ENCODE measurements around the gene MUC20.

Gene MUC20

DNA sequence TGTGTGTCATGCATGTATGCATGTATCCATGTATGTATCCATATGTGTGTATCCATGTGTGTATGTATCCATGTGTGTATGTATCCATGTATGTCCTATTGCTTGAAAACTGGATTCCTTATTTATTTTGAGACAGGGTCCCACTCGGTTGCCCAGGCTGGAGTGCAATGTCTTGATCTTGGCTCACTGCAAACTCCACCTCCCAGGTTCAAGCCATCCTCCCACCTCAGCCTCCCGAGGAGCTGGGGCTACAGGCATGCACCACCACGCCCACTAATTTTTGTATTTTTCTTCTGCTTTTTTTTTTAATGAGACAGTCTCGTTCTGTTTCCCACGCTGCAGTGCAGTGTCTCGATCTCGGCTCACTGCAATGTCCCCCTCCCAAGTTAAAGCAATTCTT, 34.1 kb downstream of the MUC20 start:
- DNase-seq (ENCODE audit: low spot score) (no peak), FAIRE-seq (no peak)

DNA sequence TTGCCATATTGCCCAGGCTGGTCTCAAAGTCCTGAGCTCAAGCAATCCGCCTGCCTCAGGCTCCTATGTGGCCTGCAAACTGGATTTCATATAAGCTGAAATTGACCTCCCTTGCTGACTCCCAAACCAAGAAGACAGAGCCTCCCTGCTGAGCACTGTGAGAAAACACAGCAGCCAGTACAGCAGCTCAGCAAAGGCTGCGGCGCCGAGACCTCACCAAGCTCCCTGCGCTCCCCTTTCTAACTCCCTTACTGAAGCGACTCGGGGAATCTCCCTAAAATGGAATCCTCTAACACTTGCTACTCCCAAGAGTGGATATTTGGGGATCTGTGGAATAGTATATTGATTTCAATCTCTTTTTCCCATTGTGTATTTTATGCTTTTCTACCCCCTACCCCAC, 34.6 kb downstream of the MUC20 start:
- DNase-seq (ENCODE audit: low spot score) (no peak), FAIRE-seq (no peak)

DNA sequence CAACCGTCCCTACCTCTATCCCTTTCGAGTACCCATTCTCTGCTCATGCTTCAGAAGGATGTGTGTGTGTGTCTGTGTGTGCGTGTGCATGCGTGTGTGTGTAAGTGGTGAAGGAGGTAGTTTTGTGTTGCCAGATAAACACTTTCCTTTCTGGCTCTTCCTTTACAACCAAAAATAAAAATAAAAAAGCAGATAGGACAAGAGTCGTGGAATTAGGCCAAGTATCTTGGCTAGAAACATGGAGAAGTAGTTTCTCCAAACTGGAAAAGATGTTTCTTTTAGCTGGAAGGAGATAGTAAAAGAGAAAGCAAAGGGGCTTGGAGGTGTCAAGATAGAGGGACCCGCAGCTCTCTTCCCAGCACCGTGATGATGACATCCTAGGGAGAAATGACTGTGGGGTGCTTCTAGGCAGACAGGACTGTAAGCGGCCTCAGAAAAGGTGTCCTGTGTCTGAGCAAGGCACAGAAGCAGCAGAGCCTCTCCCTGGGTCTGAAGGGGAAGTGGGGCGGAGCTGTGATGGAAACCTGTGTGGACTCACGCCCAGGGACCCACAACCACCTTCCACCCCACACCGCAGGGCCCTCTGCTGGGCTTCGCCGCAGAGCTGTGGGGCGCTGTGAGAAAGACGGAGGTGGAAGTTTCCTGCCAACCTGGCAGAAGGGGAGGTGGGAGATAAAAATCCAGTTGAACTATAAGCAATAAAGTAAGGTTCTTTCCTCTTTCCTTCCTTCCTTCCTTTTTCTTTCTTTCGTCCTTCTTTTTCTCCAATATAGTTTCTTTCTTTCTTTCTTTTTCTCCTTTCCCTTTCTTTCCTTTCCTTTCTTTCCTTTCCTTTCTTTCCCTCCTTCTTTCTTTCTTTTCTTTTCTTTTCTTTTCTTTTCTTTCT, 35.3 kb downstream of the MUC20 start:
- no peak for FAIRE-seq
- no peak for DNase-seq (ENCODE audit: low spot score)

DNA sequence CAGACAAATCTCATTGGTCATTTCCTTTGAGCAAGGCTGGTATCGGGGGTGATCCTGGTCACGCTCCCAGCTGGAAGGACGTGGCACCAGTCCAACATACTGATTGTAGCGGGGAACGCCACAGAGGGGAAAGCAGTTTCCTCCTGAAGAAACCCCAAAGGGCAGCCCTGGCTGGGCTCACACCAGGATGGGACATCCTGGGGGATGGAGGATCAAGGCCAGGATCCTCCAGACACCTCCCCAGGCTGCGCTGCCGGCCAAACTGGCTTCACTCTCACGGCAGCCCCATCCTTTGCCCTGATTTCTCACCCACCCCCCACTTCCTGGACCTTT, 36.6 kb downstream of the MUC20 start:
- FAIRE-seq, result no peak

DNA sequence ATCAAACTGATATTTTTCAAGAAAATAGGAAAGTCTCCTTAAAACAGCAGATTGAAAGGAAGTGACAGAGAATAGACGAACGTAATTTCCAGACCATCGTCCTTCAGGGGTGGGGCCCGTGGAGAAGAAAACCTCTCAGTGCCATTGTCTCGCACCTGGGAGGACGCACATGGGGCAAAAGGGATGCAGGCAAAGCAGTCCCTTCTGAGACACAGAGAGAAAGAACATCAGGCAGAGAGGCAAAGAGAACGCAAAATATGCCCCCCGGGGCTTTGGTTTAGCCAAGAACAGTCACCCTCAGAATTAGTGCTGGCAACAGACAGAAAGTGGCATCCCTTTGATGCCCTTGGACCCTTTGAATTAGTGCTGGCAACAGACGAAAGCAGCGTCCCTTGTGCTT, 37.0 kb downstream of the MUC20 start:
- DNase-seq (ENCODE audit: low spot score), result no peak
- no peak for FAIRE-seq

More for the DNA sequence above, 36.6 kb downstream of the MUC20 start:
- no peak for DNase-seq (ENCODE audit: low spot score)

DNA sequence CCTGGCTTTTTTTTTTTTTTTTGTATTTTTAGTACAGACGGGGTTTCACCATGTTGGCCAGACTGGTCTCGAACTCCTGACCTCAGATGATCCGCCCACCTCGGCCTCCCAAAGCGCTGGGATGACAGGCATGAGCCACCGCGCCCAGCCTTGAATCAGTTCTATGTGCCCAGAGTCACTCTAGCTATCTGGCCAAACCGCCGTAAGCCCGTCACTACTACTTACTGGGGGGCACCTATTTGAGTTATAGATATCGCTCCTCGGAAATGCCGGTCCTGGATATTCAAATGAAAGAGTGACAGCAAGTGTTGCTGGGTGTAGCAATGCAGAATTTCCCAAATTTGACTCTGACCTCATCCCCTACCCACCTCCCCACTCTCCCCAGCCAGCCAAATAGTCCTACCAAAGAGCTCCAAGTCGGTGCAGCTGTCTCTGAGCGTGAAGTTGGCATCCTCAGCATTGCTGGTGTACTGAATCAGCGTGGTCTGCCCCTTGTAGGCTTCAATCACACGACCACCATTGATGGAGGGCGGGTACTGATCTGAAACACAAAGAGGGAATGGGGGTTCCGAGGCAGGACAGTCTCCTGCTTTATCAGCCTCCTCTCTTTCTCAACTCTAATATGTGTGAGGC, 38.1 kb downstream of the MUC20 start:
- no peak for DNase-seq (ENCODE audit: low spot score)
- no peak for FAIRE-seq

DNA sequence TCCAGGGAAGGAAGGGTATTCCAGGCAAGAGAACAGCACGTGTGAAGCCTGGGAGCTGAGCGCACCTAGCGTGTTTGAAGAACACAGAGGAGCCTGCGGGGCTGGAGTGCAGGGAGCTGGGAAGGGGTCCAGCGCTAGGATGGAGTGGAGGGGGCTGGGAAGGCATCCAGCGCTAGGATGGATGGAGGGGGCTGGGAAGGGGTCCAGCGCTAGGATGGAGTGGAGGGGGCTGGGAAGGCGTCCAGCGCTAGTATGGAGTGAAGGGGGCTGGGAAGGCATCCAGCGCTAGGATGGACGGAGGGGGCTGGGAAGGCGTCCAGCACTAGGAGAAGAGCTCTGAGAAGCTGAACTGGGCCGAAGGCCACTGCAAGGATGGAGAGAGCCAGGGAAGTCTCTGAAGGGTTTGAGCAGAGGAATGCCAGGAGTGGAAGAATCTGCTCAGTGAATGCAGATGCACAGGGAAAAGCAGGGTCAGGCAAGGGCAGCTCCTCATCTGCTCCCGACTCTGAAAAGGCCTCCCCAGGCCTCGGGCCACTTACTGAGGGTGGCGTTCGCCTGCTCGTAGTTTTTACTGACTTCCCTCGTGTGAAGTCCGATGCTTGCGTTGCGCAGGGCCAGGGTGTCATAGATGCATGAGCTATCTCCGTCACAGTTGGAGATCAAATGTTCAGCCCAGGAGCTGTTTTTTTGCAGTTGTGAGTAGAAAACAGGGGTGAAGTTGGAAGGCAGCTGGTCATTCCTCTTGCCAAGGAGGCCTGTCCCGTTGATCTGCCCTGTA, 39.8 kb downstream of the MUC20 start:
- DNase-seq (ENCODE audit: low spot score) (no peak), FAIRE-seq (no peak)

DNA sequence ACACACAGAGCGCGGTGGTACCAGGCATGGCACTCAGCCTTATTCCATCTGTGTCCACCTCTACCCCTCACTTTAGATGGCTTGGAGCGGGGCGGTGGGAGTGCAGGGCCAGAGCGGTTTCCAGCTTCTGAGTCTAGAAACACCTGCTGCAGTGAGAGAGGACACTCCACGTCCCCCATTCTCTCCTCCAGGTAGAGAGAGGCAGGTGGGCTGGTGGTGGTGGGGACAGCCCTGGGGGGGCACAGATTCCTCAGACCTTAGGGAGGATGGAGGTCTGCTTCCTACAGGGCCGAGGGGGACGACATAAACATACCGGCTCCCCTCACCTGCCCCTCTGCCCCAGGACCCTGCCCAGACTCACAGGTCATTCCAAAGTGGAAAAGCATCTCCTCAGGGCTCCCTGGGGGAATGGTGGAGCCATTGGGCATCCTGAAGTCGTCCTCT, 40.4 kb downstream of the MUC20 start:
- no peak for DNase-seq (ENCODE audit: low spot score)
- no peak for FAIRE-seq

DNA sequence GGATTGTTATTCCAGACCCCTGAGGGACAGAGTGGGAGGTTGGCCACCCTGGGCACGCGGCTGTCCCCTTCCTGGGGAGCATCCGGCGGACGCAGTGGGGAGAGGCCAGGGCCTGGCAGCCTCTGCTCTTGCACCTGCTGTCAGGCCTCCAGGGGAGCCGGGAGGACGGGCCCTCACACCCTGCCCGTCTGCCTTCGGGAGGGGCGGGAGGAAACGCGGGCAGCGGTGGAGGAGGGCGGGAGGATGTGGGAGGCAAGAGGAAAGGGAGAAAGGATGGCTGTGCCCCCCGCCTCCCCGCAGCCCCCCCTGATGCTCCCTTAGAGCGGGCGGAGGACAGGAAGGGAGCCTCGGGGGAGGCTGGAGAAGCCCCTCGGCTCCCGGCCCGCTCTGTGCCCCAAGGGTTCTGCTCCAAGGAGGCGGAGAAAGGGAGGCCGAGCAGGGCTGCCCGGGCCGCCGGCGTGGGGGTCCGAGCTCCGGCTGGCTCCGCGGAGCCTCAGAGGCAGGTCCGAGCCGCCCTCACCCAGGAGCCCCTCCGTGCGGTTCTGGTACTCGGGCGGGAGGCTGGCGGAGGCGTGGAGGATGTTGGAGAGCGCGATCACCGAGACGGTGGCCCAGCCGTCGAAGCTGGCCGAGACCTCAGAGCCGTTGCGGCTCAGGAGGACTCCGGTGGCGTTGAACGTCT, 40.9 kb downstream of the MUC20 start:
- DNase-seq (ENCODE audit: low spot score), result no peak
- no peak for FAIRE-seq

DNA sequence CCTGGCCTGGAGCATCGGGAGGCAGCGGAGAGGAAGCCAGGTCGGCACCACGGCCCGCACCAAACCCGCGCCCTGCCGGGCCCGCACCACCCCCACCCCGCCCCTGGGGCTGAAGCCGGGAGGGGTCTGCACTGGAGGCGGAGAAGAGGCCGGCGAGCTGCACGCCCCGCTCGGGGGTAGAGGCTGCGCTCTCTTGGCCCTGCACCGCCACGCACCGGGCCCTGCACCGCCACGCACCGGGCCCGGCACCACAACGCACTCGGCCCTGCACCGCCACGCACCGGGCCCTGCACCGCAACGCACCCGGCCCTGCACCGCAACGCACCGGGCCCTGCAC, 41.4 kb downstream of the MUC20 start:
- DNase-seq (ENCODE audit: low spot score) (no peak), FAIRE-seq (no peak)

DNA sequence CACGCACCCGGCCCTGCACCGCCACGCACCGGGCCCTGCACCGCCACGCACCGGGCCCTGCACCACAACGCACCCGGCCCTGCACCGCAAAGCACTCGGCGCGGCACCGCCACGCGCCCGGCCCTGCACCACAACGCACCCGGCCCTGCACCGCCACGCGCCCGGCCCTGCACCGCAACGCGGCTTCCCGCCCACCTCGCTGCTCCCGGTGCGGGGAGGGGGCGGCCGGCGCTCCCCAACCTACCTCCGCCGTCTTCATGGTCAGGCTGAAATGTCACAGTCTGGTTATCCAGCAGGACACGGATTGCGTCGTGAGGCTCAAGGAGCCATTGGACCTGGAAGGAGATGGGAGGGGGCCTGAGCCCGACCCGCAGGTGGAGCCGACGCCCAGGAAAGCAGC, 41.8 kb downstream of the MUC20 start:
- DNase-seq (ENCODE audit: low spot score) (no peak), FAIRE-seq (no peak)

DNA sequence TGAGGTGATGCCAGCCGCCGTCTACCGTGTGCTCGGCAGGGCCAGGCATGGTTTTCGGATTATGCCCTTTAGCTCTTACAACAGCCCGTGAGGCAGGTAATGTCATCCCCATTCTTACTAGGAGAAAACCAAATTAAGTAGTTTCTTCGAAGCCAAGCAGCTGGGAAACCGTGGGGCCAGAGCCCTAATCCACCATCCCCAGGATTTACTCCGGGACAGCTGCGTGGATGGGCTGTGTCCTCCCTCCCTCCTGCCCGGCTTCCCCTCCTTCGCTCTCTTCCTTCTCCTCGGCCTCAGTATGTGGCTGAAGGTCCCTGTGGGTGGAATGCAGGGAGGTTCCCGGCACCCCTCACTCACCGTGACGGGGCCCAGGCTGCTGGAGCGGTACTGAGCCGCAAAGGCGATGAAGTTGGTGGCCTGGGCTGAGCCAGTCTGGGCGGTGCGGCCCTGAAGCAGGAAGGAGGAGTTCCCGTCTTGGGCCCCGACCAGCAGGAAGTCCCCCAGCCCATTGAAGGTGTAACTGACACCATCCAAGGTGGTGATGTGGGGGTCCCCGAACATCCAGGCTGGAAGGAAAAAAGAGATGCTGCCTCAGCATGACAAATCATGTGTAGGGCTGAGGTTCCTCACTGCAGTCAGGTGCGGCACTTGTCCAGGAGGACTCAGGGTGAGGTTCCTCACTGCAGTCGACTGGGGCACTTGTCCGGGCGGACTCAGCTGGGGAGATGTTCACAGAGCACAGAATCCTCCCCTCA, 42.5 kb downstream of the MUC20 start:
- DNase-seq (ENCODE audit: low spot score) (no peak), FAIRE-seq (no peak)

DNA sequence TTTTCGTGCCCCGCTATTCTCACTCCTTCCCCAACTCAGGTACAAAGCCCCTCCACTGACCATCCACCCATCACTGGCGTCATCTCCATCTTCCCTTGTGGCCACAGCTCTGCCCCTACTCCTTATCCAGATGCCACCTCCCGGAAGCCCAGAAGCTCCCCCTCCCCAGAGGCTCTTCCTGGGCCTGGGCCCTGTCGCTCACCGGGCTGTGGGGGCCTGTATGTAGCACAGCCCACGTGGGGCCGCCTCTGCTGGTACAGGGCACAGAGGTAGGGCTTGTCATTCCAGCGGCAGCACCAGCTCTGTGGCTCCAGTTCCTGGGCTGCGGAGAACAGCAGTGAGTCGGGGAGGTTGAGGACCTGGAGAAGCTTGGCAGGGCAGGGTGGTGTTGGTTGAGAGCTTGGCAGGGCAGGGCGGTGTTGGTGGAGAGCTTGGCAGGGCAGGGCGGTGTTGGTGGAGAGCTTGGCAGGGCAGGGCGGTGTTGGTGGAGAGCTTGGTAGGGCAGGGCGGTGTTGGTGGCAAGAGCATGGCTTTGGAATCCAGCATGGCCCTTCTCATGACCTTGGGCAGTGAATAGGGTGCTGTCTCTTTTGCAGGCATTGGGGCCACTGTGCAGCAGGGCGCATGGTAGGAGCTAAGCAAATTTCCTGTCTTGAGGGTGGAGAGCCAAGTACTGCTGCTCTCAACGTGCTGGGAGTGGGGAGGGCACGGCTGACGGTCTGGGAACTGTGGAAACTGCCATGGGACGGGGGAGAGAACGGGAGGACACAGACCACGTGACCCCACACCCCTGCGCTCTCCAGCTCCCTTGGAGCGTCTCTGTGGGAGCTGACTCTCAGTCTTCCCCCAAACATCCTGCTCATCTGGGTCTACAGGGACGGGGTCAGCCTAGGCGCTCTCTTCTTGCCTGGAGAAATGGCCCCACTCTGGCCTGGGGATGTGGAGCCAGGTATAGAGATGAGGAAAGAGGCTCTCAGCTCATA, 43.4 kb downstream of the MUC20 start:
- DNase-seq (ENCODE audit: low spot score) (no peak), FAIRE-seq (no peak)

DNA sequence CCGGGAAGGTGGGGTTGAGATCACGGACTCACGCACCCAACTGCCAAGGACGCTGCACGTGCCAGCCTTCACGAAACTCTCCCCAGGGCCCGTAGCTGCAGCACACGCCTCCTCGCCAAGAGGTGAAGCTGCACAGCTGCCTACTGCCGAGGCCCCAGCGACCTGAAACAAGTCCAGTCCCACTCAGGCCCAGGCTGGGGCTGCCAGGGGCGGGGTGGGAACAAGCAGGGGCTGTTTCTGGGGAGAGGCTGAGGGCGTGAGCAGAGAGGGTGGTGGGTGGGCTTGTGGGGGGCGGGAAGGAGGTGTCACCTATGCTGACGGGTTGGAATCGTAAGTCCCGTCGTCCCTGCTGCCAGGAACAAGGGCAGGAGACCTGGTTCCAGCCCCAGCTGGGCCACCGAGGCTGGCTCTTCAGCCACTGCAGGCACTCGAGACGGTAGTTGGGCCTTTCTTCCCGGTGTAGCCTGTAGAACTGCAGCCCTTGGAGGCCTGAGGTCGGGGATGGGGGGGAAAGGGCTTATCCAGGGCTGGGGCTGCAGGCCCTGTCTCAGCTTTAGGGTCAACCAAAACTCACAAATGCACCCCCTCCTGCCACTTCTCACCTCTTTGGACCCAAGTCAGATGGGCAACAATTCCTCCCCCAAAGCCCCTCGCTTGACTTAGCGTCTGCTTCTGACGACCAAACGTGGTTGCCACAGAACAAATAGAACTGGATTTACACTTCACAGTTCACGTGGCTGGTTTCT, 44.4 kb downstream of the MUC20 start:
- FAIRE-seq, result no peak

DNA sequence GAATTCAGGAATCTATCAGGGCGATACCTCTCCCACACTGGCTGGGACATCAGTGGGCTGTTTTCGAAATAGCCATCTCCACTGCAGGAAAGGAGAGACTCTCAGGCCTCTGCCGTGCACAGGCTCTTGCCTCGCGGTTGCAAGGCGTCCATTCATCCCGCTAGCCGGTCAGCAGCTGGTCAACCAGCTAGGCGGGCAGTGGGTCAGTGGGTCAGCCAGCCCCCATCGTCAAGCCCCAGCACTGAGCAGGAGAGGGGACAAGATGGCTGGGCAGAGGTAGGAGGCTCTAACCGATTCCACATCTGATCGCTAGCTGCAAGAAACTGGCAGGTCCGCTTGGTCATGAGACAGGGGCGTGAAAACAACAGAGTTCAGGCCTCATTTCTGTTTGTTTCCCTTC, 45.9 kb downstream of the MUC20 start:
- DNase-seq (ENCODE audit: low spot score), result no peak
- FAIRE-seq, result no peak

More for the DNA sequence above, 44.4 kb downstream of the MUC20 start:
- no peak for DNase-seq (ENCODE audit: low spot score)

DNA sequence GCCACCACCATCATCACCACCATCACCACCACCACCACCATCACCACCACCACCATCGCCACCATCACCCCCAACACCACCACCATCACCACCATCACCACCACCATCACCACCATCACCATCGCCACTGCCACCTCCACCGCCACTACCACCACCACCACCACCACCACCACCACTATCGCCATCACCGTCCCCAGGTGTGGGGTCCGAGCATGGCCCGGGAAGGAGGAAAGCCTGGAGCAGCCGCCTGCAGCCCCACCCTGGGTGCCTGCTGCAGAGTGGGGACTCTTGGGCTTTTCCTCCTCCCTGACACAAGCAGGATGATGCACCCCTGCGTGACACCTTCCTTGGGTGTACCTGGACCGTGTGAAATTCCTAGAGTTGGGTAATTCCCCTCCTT, 47.0 kb downstream of the MUC20 start:
- FAIRE-seq (no peak), DNase-seq (ENCODE audit: low spot score) (no peak)

DNA sequence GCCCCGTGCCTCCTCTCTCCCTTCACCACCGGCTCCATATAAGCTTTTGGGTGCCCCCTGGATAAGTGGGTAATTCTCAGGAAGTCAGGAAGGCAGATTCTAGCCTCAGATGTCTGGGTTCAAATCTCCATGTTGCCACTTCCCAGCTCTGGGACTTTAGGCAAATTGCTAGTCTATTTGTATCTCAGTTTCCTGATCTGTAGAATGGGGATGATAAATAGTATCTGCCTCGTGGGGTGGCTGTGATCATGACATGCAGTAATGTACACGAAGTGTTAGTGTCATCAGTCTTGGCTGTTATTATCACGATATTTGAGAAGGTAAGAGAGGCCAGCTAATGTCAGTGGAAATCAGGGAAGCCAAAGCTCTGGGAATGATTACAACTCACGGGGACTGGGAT, 47.6 kb downstream of the MUC20 start:
- FAIRE-seq, result no peak
- no peak for DNase-seq (ENCODE audit: low spot score)

DNA sequence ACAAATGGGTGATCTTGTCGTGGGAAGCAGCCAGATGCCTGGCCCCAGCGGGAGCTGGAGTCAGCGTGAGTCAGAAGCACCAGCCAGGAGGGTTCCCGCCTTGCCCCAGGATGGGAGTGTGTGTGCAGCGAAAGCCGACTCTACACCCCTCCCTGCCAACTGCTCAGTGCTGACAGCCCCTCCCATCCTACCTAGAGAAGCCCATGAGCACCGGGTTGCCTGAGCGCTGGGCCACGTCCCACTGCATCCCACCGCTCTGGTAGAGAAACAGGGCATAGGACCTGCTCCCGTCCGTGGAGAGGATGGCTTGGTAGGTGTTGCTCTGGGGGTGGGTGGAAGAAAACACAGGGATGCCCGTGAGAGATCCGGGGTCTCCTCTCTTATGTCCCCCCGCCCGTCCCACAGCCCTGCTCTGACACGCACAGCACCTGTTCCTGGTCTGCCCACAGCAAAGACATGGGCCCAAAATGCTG, 48.1 kb downstream of the MUC20 start:
- FAIRE-seq (no peak), DNase-seq (ENCODE audit: low spot score) (no peak)

DNA sequence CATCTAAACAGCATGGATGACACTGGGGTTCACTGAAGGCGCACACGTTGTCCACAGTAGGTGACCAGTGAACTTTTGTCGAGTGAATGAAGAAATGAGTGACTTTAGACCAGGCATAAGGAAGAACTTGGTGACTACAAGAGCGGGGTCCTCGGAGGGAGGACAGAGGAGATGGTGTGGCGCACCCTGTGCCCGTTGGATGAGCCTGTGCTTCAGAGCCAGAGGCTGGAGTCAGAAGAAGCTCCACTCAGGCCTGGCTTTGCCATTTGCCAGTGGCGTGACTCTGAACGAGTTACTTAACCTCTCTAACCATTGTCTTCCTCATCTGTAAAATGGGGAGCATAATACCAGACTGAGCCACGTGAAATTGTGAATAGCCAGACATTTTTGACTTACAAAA, 48.8 kb downstream of the MUC20 start:
- no peak for DNase-seq (ENCODE audit: low spot score)
- no peak for FAIRE-seq

Measured in RCC 7860 (cell line).